CD4-positive, alpha-beta T cell treated with Interleukin-21 for 1 hour (primary cell): Measurements from ENCODE around the gene GALK2.
"Not testable (repeated sequence)": the region's sequence is repeated elsewhere in the genome, so short reads cannot be mapped to it uniquely, and the experiment has no call there.

Experiments used
- DNase-seq: peaks from one replicate; pipeline ENCODE4 v3.0.0-alpha.2; 2020

GALK2 gene

DNA sequence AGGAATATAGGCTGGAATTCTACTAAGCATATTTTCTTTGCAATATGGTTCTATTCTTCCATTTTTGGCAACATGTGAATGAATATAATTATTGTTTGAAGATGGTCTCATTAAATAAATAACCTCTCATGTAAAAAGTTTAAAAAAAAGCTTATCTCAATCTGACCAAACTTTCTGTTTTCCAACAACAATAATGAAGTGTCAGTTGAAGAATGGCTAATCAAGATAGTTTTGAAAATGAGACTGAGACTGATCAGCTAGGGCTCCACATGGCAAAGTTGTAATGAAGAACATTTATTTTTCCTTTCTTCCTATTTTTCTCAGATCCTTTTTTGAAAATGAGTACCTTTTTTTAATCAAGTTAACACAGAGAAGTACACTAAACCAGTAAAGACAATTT is 117.4 kb downstream of the GALK2 start:
- no peak for DNase-seq

GRCh38 chr15:49288391-49288790 is 118.3 kb downstream of the GALK2 start:
- no peak for DNase-seq

- no peak for DNase-seq
Observed at GRCh38 chr15:49290191-49290590, 120.1 kb downstream of the GALK2 start.

- no peak for DNase-seq
Observed at GRCh38 chr15:49293941-49294340, 123.9 kb downstream of the GALK2 start.

DNA sequence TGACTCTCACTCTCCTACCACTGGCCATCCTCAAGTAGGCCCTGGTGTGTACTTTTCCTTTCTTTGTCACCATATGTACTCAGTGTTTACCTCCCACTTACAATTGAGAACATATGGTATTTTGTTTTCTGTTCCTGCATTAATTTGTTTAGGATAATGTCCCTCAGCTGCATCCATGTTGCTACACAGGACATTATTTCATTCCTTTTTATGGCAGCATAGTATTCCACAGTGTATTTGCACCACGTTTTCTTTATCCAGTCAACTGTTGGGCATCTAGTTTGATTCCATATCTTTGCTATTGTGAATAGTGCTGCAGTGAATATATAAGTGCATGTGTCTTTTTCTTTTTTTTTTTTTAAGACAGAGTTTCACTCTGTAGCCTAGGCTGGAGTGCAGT is 126.2 kb downstream of the GALK2 start:
- no peak for DNase-seq

DNA sequence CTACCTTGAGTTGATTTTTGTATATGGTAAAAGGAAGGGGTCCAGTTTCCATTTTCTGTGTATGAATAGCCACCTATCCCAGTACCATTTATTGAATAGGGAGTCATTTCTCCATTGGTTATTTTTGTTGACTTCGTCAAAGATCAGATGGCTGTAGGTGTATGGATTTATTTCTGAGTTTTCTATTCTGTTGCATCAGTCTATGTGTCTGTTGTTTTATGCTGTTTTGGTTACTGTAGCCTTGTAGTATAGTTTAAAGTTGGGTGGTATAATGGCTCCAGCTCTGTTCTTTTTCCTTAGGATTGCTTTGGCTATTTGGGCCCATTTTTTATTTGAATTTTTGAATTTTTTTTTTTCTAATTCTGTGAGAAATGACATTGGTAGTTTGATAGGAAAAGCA is 127.5 kb downstream of the GALK2 start:
- DNase-seq: no peak

DNA sequence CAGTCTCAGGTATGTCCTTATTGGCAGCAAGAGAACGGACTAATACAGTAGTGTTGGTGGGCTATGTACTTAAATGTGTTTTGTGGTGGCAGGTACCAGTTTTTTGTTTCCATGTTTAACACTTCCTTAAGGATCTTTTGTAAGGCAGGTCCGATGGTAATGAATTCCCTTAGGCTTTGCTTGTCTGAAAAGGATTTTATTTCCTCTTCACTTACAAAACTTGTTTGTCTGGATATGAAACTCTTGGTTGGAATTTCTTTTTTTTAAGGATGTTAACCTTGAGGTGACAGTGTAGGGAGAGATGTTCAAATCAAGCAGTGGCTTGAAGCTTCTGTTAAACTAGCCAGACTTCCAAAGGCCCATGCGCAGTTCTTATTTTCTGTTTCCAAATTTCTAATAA is 130.8 kb downstream of the GALK2 start:
- DNase-seq: no peak

DNA sequence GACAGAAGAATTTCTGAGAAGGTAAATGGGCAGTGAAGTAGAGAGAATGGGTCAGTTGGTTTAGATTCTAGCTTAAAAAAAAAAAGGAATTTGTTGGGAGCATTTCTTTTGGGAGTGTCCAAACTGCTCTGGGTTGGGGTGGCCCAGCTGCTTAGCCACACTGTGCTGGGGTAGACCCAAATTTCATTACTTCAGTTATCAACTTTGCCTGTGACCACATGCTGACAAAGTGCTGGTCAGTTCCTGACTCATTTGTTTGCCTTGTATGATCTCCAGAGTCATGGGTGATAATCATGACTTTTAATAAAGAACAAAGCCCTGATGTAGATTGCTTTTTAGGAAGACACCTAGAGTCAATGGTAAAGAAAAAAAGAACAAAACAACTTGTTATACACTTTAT is 131.5 kb downstream of the GALK2 start:
- DNase-seq: no peak

DNA sequence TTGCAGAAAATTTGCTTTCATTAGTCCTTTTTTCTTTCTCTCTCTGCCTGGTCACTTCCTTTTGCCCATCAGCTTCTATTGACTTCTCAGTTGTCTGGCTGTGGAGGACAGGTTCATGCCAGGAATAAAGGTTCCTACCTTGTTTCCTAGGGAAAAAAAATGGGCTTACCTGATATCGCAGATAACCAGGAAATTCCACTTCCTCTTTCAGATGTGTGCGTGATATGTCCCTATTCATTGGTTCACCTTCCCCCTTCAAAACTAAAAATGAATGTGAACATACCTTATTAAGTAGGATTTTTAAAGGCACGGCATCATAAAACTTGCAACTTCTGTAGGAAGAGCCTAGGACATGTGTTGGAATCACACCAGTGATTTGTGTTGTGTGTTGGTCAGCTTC is 133.0 kb downstream of the GALK2 start:
- no peak for DNase-seq

GRCh38 chr15:49306551-49306950 is 136.5 kb downstream of the GALK2 start:
- DNase-seq: no peak

GRCh38 chr15:49308686-49309085 is 138.6 kb downstream of the GALK2 start:
- DNase-seq: no peak

GRCh38 chr15:49309889-49310288 is 139.8 kb downstream of the GALK2 start:
- no peak for DNase-seq

GRCh38 chr15:49313650-49314049 is 143.6 kb downstream of the GALK2 start:
- no peak for DNase-seq

- DNase-seq: no peak
Observed at GRCh38 chr15:49314716-49315115, 144.7 kb downstream of the GALK2 start.

DNA sequence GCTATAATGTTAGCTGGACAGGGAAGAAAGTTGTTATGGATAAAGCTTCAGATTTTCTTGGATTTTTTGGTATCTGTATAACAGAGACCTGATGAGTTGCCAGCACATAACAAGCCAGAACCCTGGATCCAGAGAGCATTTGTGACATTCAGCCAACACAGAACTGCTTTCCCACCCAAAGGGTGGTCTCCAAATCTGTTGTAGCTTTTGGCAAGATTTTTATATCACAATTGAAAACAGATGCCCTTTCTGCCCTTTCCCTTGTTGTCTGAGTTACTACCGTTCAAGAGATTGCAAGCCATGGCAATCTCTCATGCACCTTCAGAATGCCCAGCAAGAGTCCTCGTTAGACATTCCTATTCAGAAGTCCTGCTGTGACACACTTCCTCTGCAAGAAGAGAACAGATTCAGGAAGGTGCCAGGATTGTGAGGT is 145.4 kb downstream of the GALK2 start:
- no peak for DNase-seq

- no peak for DNase-seq
Observed at GRCh38 chr15:49320351-49320750, 150.3 kb downstream of the GALK2 start.

- no peak for DNase-seq
Observed at GRCh38 chr15:49323207-49323606, 153.2 kb downstream of the GALK2 start.

DNA sequence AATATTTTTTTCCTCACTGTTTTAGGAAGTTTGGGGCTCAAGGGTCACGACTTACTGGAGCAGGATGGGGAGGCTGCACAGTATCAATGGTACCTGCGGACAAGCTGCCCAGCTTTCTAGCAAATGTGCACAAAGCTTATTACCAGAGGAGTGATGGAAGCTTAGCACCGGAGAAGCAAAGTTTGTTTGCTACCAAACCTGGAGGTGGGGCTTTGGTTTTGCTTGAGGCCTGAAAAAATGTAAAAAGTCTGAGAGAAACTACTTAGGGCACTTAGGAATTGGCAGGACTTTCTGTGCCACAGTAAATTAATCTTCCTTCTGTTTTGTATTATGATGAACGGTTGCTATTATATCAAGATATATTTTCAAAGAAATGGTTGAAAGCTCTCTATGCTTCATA is 157.9 kb downstream of the GALK2 start:
- no peak for DNase-seq

GRCh38 chr15:49328941-49329340 is 158.9 kb downstream of the GALK2 start:
- DNase-seq: no peak

- DNase-seq: no peak
Observed at GRCh38 chr15:49330166-49330565, 160.1 kb downstream of the GALK2 start.

DNA sequence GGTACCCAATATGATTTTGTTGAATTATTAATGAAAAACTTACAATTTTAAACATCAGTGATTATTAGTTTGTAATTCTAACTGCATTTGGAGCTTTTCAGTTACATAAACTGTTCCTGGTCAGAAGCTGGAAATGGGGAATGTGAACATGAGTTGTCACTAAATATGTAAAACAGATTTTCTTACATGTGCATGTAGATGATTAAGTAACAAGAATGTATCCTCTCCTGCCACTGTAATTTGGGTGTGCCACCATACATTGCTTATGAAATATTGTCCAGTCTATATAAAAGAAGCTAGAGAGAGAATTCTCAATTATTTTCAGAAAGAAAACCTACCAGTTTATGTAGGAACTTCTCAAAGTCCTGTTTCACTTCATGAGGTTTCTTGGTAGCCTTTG is 161.4 kb downstream of the GALK2 start:
- DNase-seq: no peak

GRCh38 chr15:49331951-49332350 is 161.9 kb downstream of the GALK2 start:
- no peak for DNase-seq

DNA sequence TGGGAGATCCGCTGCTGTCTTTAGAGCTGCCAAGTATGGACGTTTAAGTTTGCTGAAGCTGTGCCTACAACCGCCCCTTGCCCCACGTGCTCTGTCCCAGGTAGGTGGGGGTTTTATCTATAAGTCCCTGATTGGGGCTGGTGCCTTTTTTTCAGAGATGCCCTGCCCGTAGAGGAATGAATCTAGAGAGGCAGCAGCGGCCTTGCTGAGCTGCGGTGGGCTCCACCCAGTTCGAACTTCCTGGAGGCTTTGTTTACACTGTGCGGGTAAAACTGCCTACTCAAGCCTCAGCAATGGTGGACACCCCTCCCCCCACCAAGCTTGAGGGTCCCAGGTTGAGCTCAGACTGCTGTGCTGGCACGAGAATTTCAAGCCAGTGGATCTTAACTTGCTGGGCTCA is 169.6 kb downstream of the GALK2 start:
- DNase-seq: no peak

GRCh38 chr15:49343546-49343945 is 173.5 kb downstream of the GALK2 start:
- no peak for DNase-seq

GRCh38 chr15:49354439-49354838 is 184.4 kb downstream of the GALK2 start:
- DNase-seq: not testable (repeated sequence)

- DNase-seq: no peak
Observed at GRCh38 chr15:49361370-49361769, 191.3 kb downstream of the GALK2 start.
